SU-DHL-6 (cell line): Measurements from ENCODE around the gene UBE2F.

ENCODE experiments used
- EZH2phosphoT487 ChIP-seq: fragments of 200-600 bp; sonication (generic), shearing (Covaris generic); conservative IDR thresholded peaks from 2 replicates; pipeline ENCODE4 v1.6.1; 2018; ENCODE audit warnings: mild to moderate bottlenecking, antibody characterized with exemption, low read length, moderate library complexity, mixed read lengths
- TF ChIP-seq, protein P1 (sequence below): fragments of 200-600 bp; sonication (generic); IDR thresholded peaks from one replicate; pipeline ENCODE4 v1.5.1; 2017; ENCODE audit warnings: antibody characterized with exemption, mild to moderate bottlenecking, low read length, moderate library complexity; ENCODE audit not compliant: insufficient read depth, poor library complexity, severe bottlenecking

DNA sequence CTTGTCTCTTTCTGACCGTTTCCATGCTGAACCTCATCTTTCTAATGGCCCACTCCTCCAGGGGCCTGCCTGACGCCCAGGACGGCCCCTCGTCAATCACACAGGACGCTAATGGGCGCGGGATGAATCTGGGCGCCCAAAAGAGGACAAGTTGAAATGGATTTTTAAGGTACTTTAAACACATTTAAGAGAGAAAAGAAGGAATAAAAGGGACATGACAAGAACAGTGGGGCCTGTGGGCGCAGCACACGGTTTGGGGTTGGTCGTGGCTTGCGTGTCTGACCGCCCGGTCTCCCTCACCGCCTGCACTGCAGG lies 607 bp upstream of the UBE2F start:
- no peak for TF ChIP-seq EZH2phosphoT487
- TF ChIP-seq, protein P1, sequence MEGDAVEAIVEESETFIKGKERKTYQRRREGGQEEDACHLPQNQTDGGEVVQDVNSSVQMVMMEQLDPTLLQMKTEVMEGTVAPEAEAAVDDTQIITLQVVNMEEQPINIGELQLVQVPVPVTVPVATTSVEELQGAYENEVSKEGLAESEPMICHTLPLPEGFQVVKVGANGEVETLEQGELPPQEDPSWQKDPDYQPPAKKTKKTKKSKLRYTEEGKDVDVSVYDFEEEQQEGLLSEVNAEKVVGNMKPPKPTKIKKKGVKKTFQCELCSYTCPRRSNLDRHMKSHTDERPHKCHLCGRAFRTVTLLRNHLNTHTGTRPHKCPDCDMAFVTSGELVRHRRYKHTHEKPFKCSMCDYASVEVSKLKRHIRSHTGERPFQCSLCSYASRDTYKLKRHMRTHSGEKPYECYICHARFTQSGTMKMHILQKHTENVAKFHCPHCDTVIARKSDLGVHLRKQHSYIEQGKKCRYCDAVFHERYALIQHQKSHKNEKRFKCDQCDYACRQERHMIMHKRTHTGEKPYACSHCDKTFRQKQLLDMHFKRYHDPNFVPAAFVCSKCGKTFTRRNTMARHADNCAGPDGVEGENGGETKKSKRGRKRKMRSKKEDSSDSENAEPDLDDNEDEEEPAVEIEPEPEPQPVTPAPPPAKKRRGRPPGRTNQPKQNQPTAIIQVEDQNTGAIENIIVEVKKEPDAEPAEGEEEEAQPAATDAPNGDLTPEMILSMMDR: no peak
